Motor neuron (in vitro differentiated cells): ENCODE measurements around the gene MORN1. TPM values are rescaled to one million over a fixed set of nuclear protein-coding genes. Genes with fewer than 3 reads are reported as not detected.
"Not testable (repeated sequence)": the region's sequence is repeated elsewhere in the genome, so short reads cannot be mapped to it uniquely, and the experiment has no call there.

Experiments
- ATAC-seq, 8 experiments: fragments of 200-7000 bp; cut with Tn5 transposase; replicated peaks in 6 of 8; 2 replicates each; pipeline ENCODE4 v1.8.0; 2021; ENCODE audit warnings: mild to moderate bottlenecking in 8 of 8, moderate library complexity in 8 of 8
- H3K27ac ChIP-seq, 2 donors: fragments of 250-450 bp; sonication (Bioruptor Pico); 2 replicates each; pipeline ENCODE4 v1.9.0; 2021; ENCODE audit warnings: antibody characterized with exemption in 2 of 2, mild to moderate bottlenecking in 2 of 2, moderate library complexity in 1 of 2
- H3K4me1 ChIP-seq, 2 donors: fragments of 250-450 bp; sonication (Bioruptor Pico); replicated peaks in 1 of 2; 2 replicates each; pipeline ENCODE4 v1.6.1; 2021; ENCODE audit warnings: antibody characterized with exemption in 2 of 2, mild to moderate bottlenecking in 2 of 2, moderate library complexity in 1 of 2
- H3K4me3 ChIP-seq, 5 donors: fragments of 250-450 bp; sonication (Bioruptor Pico); 2 replicates each; pipeline ENCODE4 v1.9.0; 2021; ENCODE audit warnings: antibody characterized with exemption in 5 of 5, mild to moderate bottlenecking in 5 of 5, moderate library complexity in 4 of 5
- WGBS, 10 experiments: fragments of 450-650 bp; shearing (Covaris generic); methylation state at CpG; one replicate each; pipeline ENCODE4 v1.0.0; 2022; 5-methylcytosine and 5-hydroxymethylcytosine counted together
- in situ Hi-C, 9 experiments: fragments of 400-800 bp; cut with MboI; loops; one replicate each; pipeline ENCODE4 v1.15.0; 2021; ENCODE audit warnings: low sequenced_read_pairs in 9 of 9, low pct_unique_long_range_greater_than_20kb in 2 of 9; ENCODE audit not compliant: unreplicated experiment in 9 of 9
- total RNA-seq, 8 experiments: library from RNA; unstranded; fragments of 300-600 nt; gene quantifications; 2 replicates each; pipeline versions ENCODE4 v1.2.3 to v1.2.4, GENCODE V29; 2022

MORN1 gene
- total RNA-seq, 8 experiments from 2014 or later: 13.5 to 28.6 (median 21.8) TPM

GRCh38 chr1:2334883-2335534, 56.3 kb downstream of the MORN1 start:
- Histone ChIP-seq H3K27ac (no peak overlapping the region), H3K4me1 (peaks cover 0 to 28% of the 10 kb centered on the region in 2 donors), H3K4me3 (no peak overlapping the region)
- 48 to 100% (median 88%) methylated on average over 1 to 17 of the region's 33 CpGs; no CpG with 5 or more reads in 5 of the 10 experiments for WGBS, 10 experiments
- no peak for ATAC-seq
- in situ Hi-C loops: no loop called here

GRCh38 chr1:2334366-2334765, 57.0 kb downstream of the MORN1 start:
- H3K4me3 ChIP-seq: no peak overlapping the region
- H3K27ac ChIP-seq: no peak overlapping the region
- no peak for ATAC-seq
- in situ Hi-C loops: no loop called here
- WGBS, 10 experiments: 85 to 100% (median 100%) methylated on average over 3 to 5 of the region's 21 CpGs; no CpG with 5 or more reads in 7 of the 10 experiments
- H3K4me1 ChIP-seq: peaks cover 0 to 28% of the 10 kb centered on the region in 2 donors

- WGBS, 10 experiments: 83 to 95% methylated on average over 4 to 10 of the region's 33 CpGs; no CpG with 5 or more reads in 8 of the 10 experiments
- peaks cover 0 to 11% of the 10 kb centered on the region in 2 donors for H3K4me1 ChIP-seq
- H3K27ac ChIP-seq, H3K4me3 ChIP-seq, in situ Hi-C loops, ATAC-seq: not testable (repeated sequence)
These were observed 59.8 kb downstream of the MORN1 start for GRCh38 chr1:2331580-2331979.

- WGBS, 10 experiments: 95 to 100% (median 100%) methylated on average over 1 to 4 of the region's 11 CpGs; no CpG with 5 or more reads in 7 of the 10 experiments
- peak in 4 of 8 experiments; percentile 1 to 14 (median 7) for ATAC-seq
- Histone ChIP-seq H3K4me3 (no peak overlapping the region), H3K4me1 (peaks cover 0 to 11% of the 10 kb centered on the region in 2 donors), H3K27ac (no peak overlapping the region)
- in situ Hi-C loops: no loop called here
These were observed 60.2 kb downstream of the MORN1 start for GRCh38 chr1:2331200-2331544.

GRCh38 chr1:2330519-2331199, 60.7 kb downstream of the MORN1 start:
- Histone ChIP-seq H3K4me3 (no peak overlapping the region), H3K4me1 (peaks cover 0 to 11% of the 10 kb centered on the region in 2 donors), H3K27ac (no peak overlapping the region)
- WGBS, 10 experiments: 3 to 100% (median 82%) methylated on average over 1 to 20 of the region's 31 CpGs; no CpG with 5 or more reads in 1 of the 10 experiments
- ATAC-seq: peak; percentile 63 to 98 (median 80)
- in situ Hi-C loops: no loop called here

GRCh38 chr1:2330035-2330434, 61.3 kb downstream of the MORN1 start:
- no peak overlapping the region for H3K4me3 ChIP-seq
- H3K4me1 ChIP-seq: peaks cover 0 to 11% of the 10 kb centered on the region in 2 donors
- in situ Hi-C loops: no loop called here
- no peak overlapping the region for H3K27ac ChIP-seq
- WGBS, 10 experiments: 38 to 82% (median 41%) methylated on average over 2 to 6 of the region's 12 CpGs; no CpG with 5 or more reads in 7 of the 10 experiments
- peak in 2 of 8 experiments; percentile 3 to 6 for ATAC-seq

GRCh38 chr1:2328676-2329455, 62.5 kb downstream of the MORN1 start:
- Histone ChIP-seq H3K4me3 (no peak overlapping the region), H3K27ac (no peak overlapping the region), H3K4me1 (peaks cover 0 to 11% of the 10 kb centered on the region in 2 donors)
- no peak for ATAC-seq
- 67 to 94% (median 80%) methylated on average over 1 to 18 of the region's 24 CpGs; no CpG with 5 or more reads in 5 of the 10 experiments for WGBS, 10 experiments
- in situ Hi-C loops: no loop called here

- no peak for ATAC-seq
- in situ Hi-C loops: no loop called here
- no peak overlapping the region for H3K4me3 ChIP-seq
- peaks cover 3 to 11% of the 10 kb centered on the region in 2 donors for H3K4me1 ChIP-seq
- H3K27ac ChIP-seq: no peak overlapping the region
- WGBS, 10 experiments: 73 to 100% (median 88%) methylated on average over 1 to 13 of the region's 22 CpGs; no CpG with 5 or more reads in 3 of the 10 experiments
These were observed 63.5 kb downstream of the MORN1 start for GRCh38 chr1:2327841-2328240.

- in situ Hi-C loops, H3K27ac ChIP-seq, ATAC-seq, H3K4me3 ChIP-seq: not testable (repeated sequence)
- 62 to 95% (median 86%) methylated on average over 2 of the region's 2 CpGs; no CpG with 5 or more reads in 2 of the 10 experiments for WGBS, 10 experiments
- peaks cover 10 to 16% of the 10 kb centered on the region in 2 donors for H3K4me1 ChIP-seq
These were observed 64.2 kb downstream of the MORN1 start for GRCh38 chr1:2327162-2327561.

GRCh38 chr1:2326524-2326923, 64.8 kb downstream of the MORN1 start:
- no peak overlapping the region for H3K27ac ChIP-seq
- ATAC-seq: no peak
- in situ Hi-C loops: no loop called here
- H3K4me3 ChIP-seq: no peak overlapping the region
- H3K4me1 ChIP-seq: peaks cover 16 to 23% of the 10 kb centered on the region in 2 donors
- 60 to 100% (median 85%) methylated on average over 1 to 7 of the region's 21 CpGs; no CpG with 5 or more reads in 2 of the 10 experiments for WGBS, 10 experiments

GRCh38 chr1:2324553-2325366, 66.6 kb downstream of the MORN1 start:
- Histone ChIP-seq H3K4me1 (peaks cover 30 to 34% of the 10 kb centered on the region in 2 donors), H3K27ac (no peak overlapping the region), H3K4me3 (no peak overlapping the region)
- no peak for ATAC-seq
- in situ Hi-C loops: no loop called here
- 80 to 100% (median 100%) methylated on average over 1 to 4 of the region's 18 CpGs; no CpG with 5 or more reads in 5 of the 10 experiments for WGBS, 10 experiments

- in situ Hi-C loops: no loop called here
- no peak for ATAC-seq
- H3K4me3 ChIP-seq: no peak overlapping the region
- peaks cover 42 to 46% of the 10 kb centered on the region in 2 donors for H3K4me1 ChIP-seq
- H3K27ac ChIP-seq: no peak overlapping the region
- WGBS, 10 experiments: 60 to 83% methylated on average over 1 to 2 of the region's 16 CpGs; no CpG with 5 or more reads in 8 of the 10 experiments
These were observed 67.8 kb downstream of the MORN1 start for GRCh38 chr1:2323451-2323974.
